ENCODE measurements around the gene EPB41L4B. TPM values are rescaled to one million over a fixed set of nuclear protein-coding genes. Genes with fewer than 3 reads are reported as not detected.

Gene EPB41L4B
- total RNA-seq, 1 experiment from 2014 or later: 1.8 TPM

DNA sequence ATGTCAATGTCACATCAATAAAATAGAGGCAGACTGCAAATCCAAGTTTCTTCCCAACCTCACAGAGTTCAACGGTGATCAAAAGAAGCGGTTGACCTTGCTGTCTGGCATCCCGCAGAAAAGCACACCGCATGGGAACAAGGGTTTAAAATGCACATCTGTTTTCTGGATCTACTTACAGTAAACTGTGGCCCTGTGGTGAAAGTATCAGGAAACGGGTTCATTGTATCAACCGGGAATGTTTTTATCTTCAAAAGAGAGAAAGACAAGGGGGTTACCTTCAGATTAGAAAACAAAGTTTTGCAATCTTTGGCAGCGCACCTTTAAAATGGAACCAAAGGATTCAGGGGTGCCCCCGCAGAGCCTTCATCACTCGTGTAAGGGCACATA lies 138.3 kb downstream of the EPB41L4B start:
- no peak for DNase-seq
- no peaks in the 10 kb centered on the region for H3K9me3 ChIP-seq (replicated peaks)
- no peak overlapping the region for H3K27ac ChIP-seq
- H3K27me3 ChIP-seq: no peaks in the 10 kb centered on the region
- H3K36me3 ChIP-seq: no peaks in the 10 kb centered on the region
- H3K4me1 ChIP-seq: no peaks in the 10 kb centered on the region
- no peak overlapping the region for H3K4me3 ChIP-seq

DNA sequence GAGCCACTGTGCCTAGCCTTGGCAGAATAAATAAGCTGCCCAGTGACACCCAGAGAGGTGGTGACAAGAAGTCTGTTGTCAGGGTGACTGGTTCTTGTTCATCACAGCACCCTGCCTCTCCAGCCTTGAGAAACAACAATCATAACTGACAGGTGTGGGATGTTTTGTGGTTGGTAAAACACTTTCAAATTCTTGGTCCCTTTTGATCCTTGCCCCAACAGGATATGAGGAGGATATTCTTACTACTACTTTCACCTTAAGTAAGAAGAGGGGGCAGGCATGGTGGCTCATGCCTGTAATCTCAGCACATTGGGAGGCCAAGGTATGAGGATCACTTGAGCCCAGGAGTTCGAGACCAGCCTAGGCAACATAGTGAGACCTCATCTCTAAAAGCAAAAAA lies 139.6 kb downstream of the EPB41L4B start:
- no peak for DNase-seq
- Histone ChIP-seq H3K27ac (no peak overlapping the region), H3K36me3 (no peaks in the 10 kb centered on the region), H3K4me3 (no peak overlapping the region), H3K4me1 (no peaks in the 10 kb centered on the region), H3K9me3 (replicated peaks) (no peaks in the 10 kb centered on the region), H3K27me3 (no peaks in the 10 kb centered on the region)

DNA sequence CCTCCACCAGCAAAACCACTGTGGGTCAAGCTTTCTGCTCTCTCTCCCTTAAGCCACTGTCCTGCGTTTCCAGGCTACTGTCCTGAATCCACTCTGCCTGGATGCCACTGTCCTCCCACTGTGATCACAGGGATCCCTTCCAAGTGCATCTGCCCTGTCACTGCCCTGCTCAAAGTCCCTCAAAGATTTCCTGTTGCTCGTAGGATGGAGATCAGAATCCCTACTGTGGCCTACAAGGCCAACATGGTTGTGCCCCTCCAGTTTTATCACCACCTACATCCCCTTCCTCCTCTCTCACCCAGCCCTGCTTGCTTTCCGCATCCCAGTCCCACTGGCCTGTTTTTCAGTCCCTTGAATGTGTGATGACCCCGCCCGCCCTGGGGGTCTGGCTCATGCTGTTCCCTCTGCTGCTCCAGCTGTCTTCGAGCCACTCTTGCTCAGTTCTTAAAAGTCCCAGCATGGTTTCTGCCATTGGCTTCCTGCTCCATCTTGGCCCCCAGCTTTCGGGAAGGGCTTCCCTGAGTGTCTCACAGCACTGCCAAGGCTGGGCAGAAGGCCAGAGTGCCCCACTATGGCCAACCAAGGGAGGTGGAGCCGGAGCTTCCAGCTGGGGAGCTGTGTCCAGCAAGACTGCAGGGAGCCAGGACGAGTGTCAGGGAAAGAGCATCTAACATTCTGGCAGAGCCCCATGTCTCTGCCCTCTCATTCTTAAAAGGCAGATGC lies 140.9 kb downstream of the EPB41L4B start:
- no peak for DNase-seq
- no peaks in the 10 kb centered on the region for H3K9me3 ChIP-seq (replicated peaks)
- H3K4me3 ChIP-seq: no peak overlapping the region
- no peaks in the 10 kb centered on the region for H3K36me3 ChIP-seq
- H3K27ac ChIP-seq: no peak overlapping the region
- H3K27me3 ChIP-seq: no peaks in the 10 kb centered on the region
- no peaks in the 10 kb centered on the region for H3K4me1 ChIP-seq

DNA sequence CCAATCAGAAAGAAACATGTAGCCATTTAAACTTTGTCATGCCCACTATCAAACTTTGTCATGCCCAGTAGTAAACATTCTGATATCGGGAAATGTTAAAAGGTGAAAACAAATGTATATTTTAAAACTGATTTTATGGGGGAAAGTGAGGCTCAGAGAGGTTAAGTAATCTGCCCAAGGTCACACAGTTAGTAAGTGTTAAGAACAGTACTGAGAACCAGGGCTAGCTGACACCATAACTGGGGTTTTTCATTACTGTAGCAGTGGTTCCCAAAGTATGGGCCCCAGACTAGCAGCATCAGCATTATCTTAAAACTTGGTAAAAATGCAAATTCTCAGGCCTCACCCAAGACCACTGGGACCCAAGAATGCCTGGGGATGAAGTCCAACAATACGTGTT lies 143.9 kb downstream of the EPB41L4B start:
- peaks cover 3% of the 10 kb centered on the region for H3K4me1 ChIP-seq
- DNase-seq: no peak
- no peaks in the 10 kb centered on the region for H3K27me3 ChIP-seq
- H3K9me3 ChIP-seq (replicated peaks): no peaks in the 10 kb centered on the region
- H3K36me3 ChIP-seq: no peaks in the 10 kb centered on the region
- no peak overlapping the region for H3K4me3 ChIP-seq
- no peak overlapping the region for H3K27ac ChIP-seq

DNA sequence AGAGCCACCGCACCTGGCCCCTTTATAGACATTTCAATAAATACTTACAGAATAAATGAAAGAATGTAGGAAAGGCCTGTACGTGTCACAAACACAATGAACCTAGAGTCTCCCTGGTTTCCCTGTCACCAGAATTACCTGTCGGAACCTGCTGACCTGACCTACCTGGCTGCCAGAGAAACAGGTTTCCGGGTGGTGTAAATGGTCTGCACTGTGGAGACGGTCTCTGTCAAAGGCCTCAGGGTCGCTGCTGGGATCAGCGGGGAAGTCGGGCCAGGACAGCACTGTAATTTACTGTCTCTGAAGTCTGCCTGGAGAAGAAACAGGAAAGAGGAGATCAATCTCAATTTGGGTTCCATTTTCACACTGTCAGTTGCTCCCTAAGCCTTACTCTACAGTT lies 144.5 kb downstream of the EPB41L4B start:
- no peaks in the 10 kb centered on the region; the same call in 1 of the 2 replicates for H3K9me3 ChIP-seq (replicated peaks)
- H3K36me3 ChIP-seq: no peaks in the 10 kb centered on the region
- no peak overlapping the region for H3K27ac ChIP-seq
- no peak overlapping the region for H3K4me3 ChIP-seq
- H3K4me1 ChIP-seq: peaks cover 9% of the 10 kb centered on the region
- no peaks in the 10 kb centered on the region for H3K27me3 ChIP-seq
- no peak for DNase-seq

DNA sequence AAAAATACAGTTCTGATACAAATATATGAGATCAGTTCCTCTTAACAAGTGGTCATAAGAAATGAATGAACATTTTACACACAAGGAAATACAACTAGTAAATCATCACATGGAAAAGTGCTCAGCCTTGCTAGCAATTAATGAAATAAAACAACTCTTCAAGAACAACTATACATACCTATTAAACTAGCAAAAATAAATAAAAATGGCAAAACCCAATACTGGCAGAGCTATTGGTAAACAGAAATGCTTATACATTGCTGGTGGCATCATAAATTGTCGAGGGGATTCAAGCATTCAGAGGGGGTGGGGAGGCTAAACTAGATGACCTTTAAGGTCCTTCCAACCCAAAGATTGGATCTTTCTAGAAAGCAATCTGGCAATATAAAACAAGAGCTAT lies 147.9 kb downstream of the EPB41L4B start:
- Histone ChIP-seq H3K27ac (no peak overlapping the region), H3K4me3 (no peak overlapping the region), H3K36me3 (no peaks in the 10 kb centered on the region), H3K9me3 (replicated peaks) (no peaks in the 10 kb centered on the region; the same call in 1 of the 2 replicates), H3K27me3 (no peaks in the 10 kb centered on the region), H3K4me1 (peaks cover 12% of the 10 kb centered on the region)
- no peak for DNase-seq

DNA sequence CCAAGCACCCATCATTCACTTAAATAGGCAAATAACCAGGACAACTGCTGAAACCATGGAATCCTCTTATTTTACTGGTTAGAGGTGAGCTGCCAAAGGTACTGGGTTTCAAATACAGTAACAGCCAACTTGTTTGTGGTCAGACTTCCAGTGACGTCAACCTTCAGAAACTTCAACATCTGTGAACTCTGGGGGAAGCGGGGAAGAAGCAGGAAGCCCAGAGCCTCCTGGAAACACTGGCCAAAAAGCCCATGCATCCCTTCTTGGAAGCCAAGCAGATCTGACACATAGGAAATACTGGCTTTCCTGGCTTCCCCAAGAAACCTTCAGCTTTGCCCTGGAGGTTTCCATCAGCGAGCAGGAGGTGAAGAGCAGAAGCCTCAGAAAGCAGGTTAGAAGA lies 148.9 kb downstream of the EPB41L4B start:
- H3K4me1 ChIP-seq: peaks cover 12% of the 10 kb centered on the region
- no peak overlapping the region for H3K4me3 ChIP-seq
- H3K9me3 ChIP-seq (replicated peaks): no peaks in the 10 kb centered on the region; the same call in 1 of the 2 replicates
- H3K27ac ChIP-seq: no peak overlapping the region
- DNase-seq: peak; percentile 27 to 56
- H3K27me3 ChIP-seq: no peaks in the 10 kb centered on the region
- no peaks in the 10 kb centered on the region for H3K36me3 ChIP-seq

DNA sequence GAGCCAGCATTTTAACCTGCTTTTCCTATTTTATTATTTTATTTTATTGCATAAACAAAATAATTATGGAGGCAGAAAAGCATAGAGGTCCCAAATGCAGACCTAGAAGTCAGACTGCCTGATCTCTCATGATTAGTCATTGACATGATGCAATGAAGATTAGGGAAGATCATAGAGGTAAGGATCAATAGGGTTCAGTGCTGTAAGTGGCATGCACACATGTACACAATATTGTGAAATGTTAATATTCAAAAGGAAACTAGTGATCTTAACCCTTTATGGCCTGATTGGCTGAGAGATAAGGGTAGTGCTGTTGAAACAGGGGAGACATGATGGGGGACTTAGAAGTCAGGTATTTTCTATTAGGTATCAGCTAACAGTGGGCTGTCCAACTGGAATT lies 152.7 kb downstream of the EPB41L4B start:
- Histone ChIP-seq H3K27ac (no peak overlapping the region), H3K36me3 (no peaks in the 10 kb centered on the region), H3K27me3 (no peaks in the 10 kb centered on the region), H3K4me1 (peaks cover 12% of the 10 kb centered on the region), H3K9me3 (replicated peaks) (no peaks in the 10 kb centered on the region; the same call in 1 of the 2 replicates), H3K4me3 (no peak overlapping the region)
- DNase-seq: no peak

DNA sequence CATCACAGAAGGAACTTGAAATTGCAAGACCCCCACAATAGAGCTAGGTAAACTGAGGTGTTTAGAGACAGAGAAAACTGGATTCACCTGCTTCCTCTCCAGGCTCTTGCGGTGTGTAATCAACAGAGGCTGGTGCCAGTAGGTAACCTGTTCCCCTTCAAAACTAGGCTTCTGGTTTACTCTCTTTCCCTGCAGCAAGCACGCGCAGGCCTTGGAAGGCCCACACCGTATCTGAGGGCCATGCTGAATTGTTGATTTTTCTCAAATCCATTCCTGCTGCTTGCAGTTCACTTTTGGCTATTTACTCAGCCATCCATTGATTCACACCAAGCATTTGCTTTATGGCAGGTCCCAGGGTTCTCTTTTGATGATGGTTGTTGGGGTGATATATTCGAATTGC lies 153.1 kb downstream of the EPB41L4B start:
- H3K9me3 ChIP-seq (replicated peaks): no peaks in the 10 kb centered on the region; the same call in 1 of the 2 replicates
- no peak for DNase-seq
- no peaks in the 10 kb centered on the region for H3K36me3 ChIP-seq
- H3K27ac ChIP-seq: no peak overlapping the region
- H3K27me3 ChIP-seq: no peaks in the 10 kb centered on the region
- H3K4me1 ChIP-seq: peaks cover 12% of the 10 kb centered on the region
- H3K4me3 ChIP-seq: no peak overlapping the region

DNA sequence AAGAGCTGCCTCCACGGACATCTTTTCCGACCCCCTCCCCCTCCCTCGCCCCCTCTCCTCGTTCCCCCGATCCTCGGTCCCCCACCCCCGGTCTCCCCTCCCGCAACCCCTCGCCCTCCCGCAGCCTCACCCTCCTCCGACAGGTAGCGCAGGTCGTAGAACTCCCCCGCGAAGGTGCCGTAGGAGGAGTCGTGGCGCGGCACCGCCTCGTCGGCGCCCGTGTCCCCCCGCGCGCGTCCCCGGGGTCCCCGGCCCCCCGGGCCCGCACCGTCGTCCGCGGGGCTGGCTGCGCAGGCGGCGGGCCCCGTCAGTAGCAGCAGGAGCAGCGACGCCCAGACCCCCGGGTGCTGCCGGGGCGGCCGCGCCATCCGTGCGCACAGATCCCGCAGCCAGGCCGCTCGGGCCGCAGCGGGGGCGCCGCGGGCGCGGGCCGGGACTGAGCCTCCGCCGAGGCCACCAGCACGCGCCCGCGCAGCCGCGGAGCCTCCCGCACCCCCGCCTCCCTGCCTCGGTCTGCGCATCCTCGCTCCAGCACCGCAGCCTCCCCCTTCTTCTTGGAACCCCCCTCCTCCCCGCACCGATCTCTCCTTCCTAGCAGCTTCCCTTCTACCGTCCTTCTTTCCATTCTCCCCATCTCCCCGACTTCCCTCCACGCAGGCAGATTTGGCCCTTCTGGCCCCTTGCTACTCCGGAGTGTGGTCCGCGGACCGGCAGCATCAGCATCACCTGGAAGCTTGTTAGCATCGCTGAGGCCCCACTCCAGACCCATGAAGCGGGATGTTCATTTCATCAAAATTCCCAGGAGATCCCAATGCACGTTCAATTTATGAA lies 153.9 kb downstream of the EPB41L4B start, which contains the start of gene FRRS1L:
Gene FRRS1L, minus strand, starts transcription at position 479 of the 831 bp plus-strand sequence. Its CDS starts 111 bp downstream, at position 368.
- no peaks in the 10 kb centered on the region for H3K36me3 ChIP-seq
- no peaks in the 10 kb centered on the region for H3K27me3 ChIP-seq
- H3K4me1 ChIP-seq: peaks cover 9% of the 10 kb centered on the region
- no peak within 1 kb of the TSS for H3K4me3 ChIP-seq
- no peaks in the 10 kb centered on the region; the same call in 1 of the 2 replicates for H3K9me3 ChIP-seq (replicated peaks)
- no peak for DNase-seq
- H3K27ac ChIP-seq: no peak within 1 kb of the TSS

DNA sequence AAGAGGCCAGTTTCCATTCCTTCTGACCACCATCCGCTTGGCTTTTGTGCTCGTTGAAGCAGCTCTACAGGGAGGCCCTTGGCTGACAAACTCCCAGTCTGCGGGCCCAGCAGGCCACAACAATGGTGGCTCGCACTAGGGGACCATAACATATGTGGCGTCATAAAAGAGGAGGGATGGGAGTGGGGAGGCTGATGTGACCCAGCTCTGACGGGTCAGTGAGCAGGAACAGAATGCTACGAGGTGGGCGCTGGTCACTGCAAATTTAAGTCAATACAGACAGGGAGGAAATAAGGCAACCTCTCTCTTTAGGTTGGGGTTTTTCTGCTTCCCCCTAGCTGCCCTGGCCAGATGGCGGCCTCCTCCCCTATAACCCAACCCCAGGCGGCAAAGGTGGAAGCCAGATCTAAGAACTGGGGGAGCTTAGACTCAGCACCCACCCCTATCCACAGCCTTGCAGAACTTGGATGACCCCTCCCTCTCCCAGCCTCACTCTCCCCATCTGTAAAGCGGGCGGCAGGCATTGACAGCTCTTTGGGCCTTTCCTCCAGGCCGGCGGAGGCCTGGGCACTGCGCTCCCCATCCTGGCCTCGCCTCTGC lies 154.6 kb downstream of the EPB41L4B start:
- Histone ChIP-seq H3K4me3 (no peak overlapping the region), H3K27ac (no peak overlapping the region), H3K4me1 (peaks cover 2% of the 10 kb centered on the region; the same call in 1 of the 2 replicates), H3K27me3 (no peaks in the 10 kb centered on the region), H3K36me3 (no peaks in the 10 kb centered on the region), H3K9me3 (replicated peaks) (no peaks in the 10 kb centered on the region; the same call in 1 of the 2 replicates)
- DNase-seq: no peak

DNA sequence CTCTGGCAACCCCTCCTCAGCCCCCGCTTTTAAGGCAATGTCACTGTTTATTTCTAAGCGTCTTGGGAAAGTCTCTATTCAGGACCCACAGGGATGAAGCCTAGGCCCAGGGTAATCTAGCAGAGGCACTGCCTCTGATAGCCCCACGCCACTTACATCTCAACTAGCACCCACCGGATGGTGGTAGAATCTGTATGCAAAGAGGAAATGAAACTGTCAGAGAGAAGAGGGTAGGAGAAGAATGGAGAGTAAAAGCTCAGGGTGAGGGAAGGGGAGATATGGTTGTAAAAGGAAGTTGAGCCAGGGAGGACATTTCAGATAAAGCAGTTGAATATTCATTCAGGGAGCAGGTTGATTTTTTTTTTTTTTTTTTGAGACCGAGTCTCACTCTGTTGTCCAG lies 156.8 kb downstream of the EPB41L4B start:
- H3K9me3 ChIP-seq (replicated peaks): no peaks in the 10 kb centered on the region
- no peak overlapping the region for H3K4me3 ChIP-seq
- DNase-seq: no peak
- no peaks in the 10 kb centered on the region for H3K4me1 ChIP-seq
- no peaks in the 10 kb centered on the region for H3K27me3 ChIP-seq
- no peak overlapping the region for H3K27ac ChIP-seq
- H3K36me3 ChIP-seq: no peaks in the 10 kb centered on the region

DNA sequence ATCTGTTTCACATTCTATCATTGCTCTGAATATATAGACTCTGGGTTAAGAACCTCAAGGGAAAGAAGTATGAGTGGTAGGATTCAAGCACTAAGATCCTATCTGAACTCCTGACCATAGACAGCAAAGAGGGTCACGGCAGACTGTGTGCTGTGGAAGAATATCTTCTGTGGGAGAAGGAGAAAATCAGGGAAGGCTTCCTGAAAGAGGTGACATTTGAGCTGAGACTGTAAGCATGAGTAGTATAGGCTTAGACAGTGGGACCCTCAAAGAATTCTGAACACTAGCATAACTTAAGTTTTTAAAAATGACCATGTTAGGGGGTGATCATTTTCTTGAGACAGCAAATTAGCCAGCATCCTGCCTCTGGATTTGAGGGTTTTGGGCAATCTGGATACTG lies 157.7 kb downstream of the EPB41L4B start:
- H3K4me3 ChIP-seq: no peak overlapping the region
- H3K4me1 ChIP-seq: no peaks in the 10 kb centered on the region
- no peaks in the 10 kb centered on the region for H3K27me3 ChIP-seq
- no peak for DNase-seq
- H3K36me3 ChIP-seq: no peaks in the 10 kb centered on the region
- H3K9me3 ChIP-seq (replicated peaks): no peaks in the 10 kb centered on the region
- no peak overlapping the region for H3K27ac ChIP-seq

DNA sequence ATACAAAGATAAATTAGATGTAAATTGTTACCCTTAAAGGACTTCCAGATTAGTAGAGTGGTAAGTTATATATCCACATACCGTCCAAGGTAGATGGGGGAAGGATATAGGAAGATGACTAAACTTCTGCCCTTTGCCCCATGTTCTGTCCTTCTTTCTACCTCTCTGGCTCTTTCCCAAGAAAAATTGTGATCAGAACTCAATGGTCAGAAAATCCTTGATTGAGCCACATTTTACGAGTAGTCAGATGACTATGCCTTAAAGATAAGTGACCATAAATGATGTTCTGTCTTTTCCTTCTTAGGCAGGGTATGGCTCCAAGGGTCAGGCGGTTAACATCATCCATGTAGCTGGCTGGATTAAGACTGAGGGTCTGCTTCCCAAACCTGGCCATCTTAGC lies 158.2 kb downstream of the EPB41L4B start:
- Histone ChIP-seq H3K9me3 (replicated peaks) (no peaks in the 10 kb centered on the region), H3K27me3 (no peaks in the 10 kb centered on the region), H3K27ac (no peak overlapping the region), H3K4me1 (no peaks in the 10 kb centered on the region), H3K4me3 (no peak overlapping the region), H3K36me3 (no peaks in the 10 kb centered on the region)
- DNase-seq: no peak

DNA sequence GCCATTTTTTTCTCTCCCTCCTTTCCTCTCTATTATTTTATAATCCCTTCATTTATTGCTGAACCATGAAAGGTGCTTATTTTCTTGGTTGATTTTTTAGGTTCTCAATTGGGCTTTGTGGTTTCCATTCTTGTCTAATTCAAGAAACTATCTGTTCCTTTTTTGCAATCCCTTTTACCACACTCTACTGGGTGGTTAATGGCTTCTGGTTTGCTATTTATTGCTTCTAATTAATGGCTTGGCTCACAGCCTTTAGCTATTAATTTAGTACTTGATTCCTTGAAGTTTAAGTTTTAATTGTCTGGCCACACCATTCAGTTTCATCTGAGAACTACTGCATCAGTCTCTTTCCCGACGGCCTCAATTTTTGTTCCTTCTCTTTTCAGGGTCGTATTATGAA lies 159.4 kb downstream of the EPB41L4B start:
- Histone ChIP-seq H3K27ac (no peak overlapping the region), H3K4me1 (no peaks in the 10 kb centered on the region), H3K36me3 (no peaks in the 10 kb centered on the region), H3K4me3 (no peak overlapping the region), H3K27me3 (no peaks in the 10 kb centered on the region), H3K9me3 (replicated peaks) (no peaks in the 10 kb centered on the region)
- no peak for DNase-seq
